Fibroblast of skin of right biceps (primary cell): ENCODE measurements around the gene TNFAIP8L1.

ENCODE experiments used
- DNase-seq: peaks from one replicate; pipeline ENCODE4 v3.0.0-alpha.2; 2013

The TNFAIP8L1 gene

DNA sequence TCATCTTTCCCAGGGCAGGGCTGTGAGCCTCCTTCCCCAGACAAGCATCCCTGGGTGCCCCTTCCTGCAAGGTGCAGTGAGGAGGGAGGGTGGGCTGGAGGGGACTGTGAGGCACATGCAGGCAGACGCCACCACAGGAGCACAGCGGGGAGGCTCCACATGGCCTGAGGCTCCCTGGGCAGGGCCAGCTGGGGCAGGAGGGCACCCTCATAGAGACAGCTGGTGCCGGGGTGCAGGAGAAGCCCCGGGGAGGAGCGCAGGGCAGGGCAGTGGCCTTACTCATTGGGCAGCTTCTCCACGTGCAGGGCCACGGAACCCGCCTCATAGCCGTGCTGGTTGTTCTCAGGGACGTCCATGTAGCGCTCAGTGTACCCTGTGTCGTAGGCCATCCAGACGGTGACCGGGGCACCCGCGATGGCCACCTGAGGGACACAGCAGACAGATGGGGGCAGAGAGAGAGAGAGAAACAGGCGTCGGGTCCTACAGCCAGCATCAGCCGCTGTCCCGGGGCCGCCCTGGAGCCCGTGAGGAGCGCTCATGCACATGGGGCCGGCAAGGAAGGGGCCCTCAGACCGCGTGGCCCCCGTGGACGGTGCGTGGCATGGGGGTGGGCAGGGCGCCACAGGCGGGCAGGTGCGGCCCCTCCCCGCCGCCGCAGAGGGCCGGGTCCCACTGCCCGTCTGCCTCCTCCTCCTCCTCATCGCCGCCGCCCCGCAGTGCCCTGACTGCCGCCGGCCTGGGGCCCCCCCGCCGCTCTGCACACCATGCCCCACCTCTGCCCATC lies 43.3 kb downstream of the TNFAIP8L1 start:
- DNase-seq, result no peak

- no peak for DNase-seq
These were observed 45.2 kb downstream of the TNFAIP8L1 start for GRCh38 chr19:4684312-4685095.

GRCh38 chr19:4686700-4687099 lies 47.4 kb downstream of the TNFAIP8L1 start:
- no peak for DNase-seq

DNA sequence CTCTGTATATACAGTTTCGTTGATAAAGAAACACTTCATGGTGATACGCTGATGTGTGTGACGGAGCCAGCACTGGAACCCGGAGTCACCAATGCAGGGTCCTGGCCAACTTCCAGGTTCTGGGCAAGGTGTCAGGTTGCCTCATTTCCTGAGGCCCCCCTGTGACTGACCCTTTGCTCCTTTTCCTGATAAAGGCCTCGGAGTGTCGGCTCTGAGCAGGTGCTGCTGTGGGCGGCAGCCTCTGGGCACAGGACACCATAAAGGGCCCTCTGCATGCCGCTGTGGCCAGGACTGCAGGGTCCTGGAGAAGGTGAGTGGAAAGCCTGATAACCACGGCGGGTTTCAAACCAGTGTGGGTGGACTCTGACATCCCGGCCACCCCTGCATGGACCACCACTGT lies 48.1 kb downstream of the TNFAIP8L1 start:
- DNase-seq, result no peak

- DNase-seq, result no peak
These were observed 49.3 kb downstream of the TNFAIP8L1 start for GRCh38 chr19:4688587-4688986.

DNA sequence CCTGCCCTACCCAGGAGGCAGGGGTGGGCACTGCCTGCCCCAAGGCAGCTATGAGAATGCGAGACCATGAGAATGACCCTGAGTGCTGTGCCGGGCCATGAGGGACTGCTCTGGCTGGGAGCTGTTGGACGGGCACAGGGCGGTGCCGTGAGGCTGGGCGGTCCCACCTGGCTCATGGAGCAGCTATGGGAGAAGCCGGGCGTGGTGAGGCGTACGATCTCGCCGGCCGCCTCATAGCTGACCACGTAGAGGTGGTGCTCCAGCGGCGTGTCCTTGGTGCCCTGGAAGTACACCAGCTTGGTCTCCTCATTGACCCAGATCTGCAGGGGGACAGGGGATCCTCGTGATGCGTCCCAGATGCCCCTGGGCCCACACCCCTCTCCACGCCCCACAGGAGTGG lies 50.1 kb downstream of the TNFAIP8L1 start:
- DNase-seq, result no peak

DNA sequence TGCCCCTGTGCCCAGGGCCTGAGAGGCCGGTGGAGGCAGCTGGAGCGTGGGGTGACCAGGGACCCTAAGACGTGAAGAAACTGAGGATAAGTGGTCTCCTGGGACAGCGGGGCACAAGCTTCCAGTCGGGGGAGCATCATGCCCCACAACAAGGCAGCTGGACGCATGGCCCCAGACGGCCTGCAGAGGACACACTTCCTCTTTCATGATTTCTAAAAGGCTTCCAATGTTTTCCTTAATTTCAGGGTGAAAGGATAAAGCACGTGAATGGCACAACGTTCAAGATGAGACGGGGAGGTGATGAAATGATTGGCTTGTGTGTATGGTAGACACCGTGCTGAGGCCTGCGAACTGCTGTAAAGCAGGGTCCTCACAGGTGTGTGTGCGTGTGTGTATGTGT lies 51.0 kb downstream of the TNFAIP8L1 start:
- no peak for DNase-seq

- DNase-seq, result no peak
These were observed 52.1 kb downstream of the TNFAIP8L1 start for GRCh38 chr19:4691373-4691772.

DNA sequence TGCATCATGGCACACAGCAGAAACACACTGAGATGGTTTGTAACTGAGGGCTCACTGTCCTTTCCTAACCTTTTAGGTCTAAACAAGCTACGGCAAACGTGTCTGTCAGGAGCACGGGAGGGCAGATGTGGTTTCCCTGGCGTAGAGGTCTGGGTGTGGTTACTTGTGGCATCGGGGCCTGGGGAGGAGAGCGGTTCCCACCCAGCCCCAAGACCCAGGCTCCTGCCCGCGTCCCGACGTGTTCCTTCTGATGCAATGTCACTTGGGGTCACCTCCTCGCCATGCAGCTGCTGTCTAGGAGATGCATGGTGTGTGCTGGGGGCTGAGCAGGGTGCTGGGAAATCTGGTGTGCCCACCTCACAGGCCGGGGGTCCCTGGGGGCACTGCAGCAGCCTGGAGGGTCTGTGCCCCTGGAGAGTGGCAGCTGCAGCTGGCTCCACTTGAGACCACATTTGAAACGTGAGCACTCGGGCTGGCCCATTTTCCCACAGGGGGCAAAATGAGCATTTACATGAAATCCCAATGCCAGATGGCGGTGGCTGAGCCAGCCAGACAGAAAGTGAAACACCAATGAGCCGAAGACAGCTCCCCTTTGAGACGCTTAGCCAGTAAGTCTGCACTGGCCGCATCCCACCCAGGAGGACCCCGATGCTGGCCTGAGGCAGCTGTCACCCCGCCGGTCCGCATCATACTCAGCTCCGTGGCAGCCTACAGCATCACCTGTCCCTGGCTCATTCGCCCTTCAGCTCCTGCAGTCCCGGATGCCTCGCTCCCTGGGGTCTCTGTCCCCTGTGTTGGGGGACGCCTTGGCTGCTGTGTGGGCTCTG lies 53.1 kb downstream of the TNFAIP8L1 start:
- no peak for DNase-seq

DNA sequence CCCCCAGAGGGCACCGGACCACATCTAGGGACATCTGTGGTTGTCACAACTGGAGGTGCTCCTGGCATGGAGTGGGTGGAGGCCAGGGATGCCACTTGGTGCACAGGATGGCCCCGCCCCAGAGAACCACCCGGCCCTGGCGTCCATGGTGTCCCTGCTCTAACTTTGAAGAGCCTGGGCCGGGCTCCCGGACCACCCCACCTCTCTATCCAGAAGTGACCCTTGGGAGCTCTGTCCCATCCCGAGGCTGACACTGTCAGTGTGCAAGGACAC lies 53.7 kb downstream of the TNFAIP8L1 start:
- no peak for DNase-seq

DNA sequence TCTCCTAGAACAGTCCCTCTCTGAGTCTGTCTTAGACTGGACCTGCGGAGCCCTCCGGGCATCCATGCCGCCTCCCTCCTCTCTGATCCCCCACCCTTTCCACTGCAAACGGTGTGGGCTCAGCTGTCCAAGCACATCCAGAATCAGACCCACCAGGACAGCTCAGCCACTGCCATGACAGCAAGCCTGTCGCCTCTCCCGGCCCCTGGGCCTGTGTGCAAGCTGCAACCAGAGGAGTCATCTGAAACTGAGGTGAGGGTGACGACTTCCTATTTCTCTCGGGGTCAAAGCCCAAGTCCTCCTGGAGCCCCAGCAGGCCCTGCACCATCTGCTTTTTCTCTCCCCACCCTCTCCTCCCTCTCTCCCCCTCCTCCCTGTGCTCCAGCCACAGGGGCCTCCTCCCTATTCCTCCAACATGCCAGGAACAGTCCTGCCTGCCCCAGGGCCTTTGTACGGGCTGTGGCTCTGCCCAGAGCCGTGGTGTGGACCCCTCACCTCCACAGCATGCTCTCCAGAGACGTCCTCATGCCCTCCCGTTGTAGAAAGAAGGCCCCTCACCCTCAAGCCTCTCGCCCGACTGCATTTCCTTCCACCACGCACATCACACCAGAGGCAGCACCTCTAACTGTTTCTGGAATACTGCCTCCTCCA lies 54.3 kb downstream of the TNFAIP8L1 start:
- DNase-seq, result no peak

DNA sequence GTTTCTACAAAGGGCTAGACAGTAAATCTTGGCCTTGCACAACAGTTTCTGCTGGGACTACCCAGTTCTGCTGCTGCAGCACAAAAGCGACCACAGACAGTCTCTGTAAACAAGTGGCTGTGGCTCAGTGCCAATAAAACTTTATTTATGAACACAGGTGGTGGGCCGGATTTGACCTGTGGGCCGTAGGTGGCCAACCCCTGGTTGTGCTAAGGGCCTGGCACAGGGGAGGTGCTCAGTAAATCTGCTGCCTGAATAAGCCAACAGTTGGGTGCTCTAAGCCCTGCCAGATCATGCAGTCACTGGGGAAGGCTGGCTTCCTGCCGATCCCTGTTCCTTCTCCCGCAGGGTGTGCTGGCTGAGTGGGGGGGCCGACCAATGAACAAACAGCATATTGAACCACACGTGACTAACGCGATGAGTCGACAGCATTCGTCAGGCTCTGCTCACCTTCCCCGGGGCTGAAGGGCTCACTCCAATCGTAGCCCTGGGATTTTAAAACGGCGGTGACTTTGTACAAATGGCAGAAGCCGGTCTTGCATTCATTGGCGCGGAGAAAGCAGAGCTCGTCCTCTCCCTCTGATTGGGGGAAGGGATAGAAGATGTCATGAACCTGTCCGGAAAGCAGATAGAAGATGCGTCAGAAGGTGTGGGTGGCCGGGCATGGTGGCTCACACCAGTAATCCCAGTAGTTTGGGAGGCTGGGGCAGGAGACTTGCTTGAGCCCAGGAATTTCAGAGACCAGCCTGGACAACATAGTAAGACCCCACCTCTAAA lies 55.1 kb downstream of the TNFAIP8L1 start:
- DNase-seq, result peak; percentile 92

DNA sequence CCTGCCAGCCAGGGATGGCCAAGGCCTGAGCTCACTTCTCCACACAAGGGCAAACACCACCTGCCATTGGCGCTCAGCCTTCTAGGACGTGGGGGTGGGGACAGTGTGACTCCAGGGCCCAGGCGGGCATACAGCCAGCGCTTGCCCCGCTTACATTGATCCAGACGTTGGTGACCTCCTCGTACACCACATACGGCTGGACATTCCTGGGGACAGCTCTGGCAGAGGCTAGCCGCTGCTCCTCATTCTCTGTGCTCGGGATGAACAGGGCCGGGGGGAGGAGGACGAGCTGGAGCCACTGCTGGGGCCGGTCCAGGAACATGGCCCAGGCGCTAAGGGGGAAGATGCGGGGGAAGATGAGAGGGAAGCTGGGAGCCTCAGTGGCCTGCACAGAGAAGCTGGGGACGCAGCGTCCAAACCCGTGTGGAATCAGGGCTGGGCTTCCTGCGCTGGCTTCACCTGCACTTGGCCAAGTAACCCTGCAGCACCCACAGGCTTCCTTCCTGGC lies 56.0 kb downstream of the TNFAIP8L1 start:
- DNase-seq, result no peak

GRCh38 chr19:4697304-4697703 lies 58.0 kb downstream of the TNFAIP8L1 start:
- no peak for DNase-seq

- no peak for DNase-seq
These were observed 60.7 kb downstream of the TNFAIP8L1 start for GRCh38 chr19:4699826-4700692.

- no peak for DNase-seq
These were observed 61.3 kb downstream of the TNFAIP8L1 start for GRCh38 chr19:4700693-4700970.

- DNase-seq, result no peak
These were observed 62.2 kb downstream of the TNFAIP8L1 start for GRCh38 chr19:4701557-4701956.

- no peak for DNase-seq
These were observed 63.4 kb downstream of the TNFAIP8L1 start for GRCh38 chr19:4702764-4703163.

- DNase-seq, result no peak
These were observed 64.5 kb downstream of the TNFAIP8L1 start for GRCh38 chr19:4703671-4704316.

DNA sequence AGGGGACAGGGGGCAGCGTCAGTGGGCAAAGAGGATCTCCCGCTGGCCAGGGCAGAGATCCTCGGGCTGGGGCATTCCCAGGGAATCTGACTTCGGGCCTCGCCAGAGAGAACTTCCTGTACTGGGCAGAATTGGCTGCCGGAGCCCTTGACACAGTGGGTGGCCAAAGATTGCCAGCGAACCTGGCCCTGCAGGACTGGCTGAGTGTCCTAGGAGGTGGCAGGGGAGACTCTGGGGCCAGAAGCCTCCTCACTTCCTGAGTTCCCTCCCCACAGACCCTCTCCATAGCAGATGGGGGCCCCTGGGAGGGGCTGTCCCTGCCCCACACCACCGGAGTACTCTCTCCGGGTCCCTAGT lies 65.0 kb downstream of the TNFAIP8L1 start:
- no peak for DNase-seq
